ENCODE results near the gene MAEA.

DNA sequence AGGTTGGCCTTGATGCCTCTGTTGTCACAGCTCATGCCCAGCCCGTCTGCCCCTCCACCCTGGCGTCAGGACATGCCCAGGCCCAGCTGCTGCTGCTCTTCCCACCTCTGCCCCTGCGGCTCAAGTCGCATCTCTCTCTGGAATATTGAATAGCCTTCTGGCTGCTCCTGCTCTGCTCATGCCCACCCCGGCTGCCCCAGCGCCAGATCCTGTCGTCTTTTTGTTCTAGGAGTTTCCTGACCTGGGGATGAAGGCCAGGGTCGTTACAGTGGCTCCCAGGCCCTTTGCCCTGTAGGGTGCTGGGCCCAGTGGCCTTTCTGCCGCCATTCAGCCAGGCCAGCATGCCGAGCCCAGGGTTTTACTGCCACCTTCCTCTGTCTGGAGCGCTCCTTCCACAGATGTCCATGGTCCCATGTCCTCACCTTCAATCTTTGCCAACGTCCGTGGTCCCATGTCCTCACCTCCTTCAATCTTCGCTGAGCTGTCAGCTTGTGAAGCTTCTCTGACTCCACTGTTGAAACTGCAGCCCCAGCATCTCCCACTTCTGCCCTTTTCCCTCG lies 9.7 kb downstream of the MAEA start:
- TF ChIP-seq EP300 (IDR thresholded peaks at IDR 0.05; ENCODE audit: low read depth), result no peak
- no peak for TF ChIP-seq POLR2A (IDR thresholded peaks at IDR 0.05)
- TF ChIP-seq, protein P1, sequence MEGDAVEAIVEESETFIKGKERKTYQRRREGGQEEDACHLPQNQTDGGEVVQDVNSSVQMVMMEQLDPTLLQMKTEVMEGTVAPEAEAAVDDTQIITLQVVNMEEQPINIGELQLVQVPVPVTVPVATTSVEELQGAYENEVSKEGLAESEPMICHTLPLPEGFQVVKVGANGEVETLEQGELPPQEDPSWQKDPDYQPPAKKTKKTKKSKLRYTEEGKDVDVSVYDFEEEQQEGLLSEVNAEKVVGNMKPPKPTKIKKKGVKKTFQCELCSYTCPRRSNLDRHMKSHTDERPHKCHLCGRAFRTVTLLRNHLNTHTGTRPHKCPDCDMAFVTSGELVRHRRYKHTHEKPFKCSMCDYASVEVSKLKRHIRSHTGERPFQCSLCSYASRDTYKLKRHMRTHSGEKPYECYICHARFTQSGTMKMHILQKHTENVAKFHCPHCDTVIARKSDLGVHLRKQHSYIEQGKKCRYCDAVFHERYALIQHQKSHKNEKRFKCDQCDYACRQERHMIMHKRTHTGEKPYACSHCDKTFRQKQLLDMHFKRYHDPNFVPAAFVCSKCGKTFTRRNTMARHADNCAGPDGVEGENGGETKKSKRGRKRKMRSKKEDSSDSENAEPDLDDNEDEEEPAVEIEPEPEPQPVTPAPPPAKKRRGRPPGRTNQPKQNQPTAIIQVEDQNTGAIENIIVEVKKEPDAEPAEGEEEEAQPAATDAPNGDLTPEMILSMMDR (IDR thresholded peaks at IDR 0.05), result no peak
- no peak for TF ChIP-seq POLR2AphosphoS5 (IDR thresholded peaks at IDR 0.05)

All from transverse colon (tissue), 4 donors.